H1 (cell line): Measurements from ENCODE around the gene TTBK1. TPM values are rescaled to one million over a fixed set of nuclear protein-coding genes. Genes with fewer than 3 reads are reported as not detected.

Source experiments
- CTCF ChIA-PET: fragments of 300-600 bp; sonication (Branson Sonifier 250); formaldehyde crosslinking; loops from one replicate; lab custom pipeline; 2021; ENCODE audit not compliant: partially characterized antibody; lab: Charles Lee
- POLR2A ChIA-PET: fragments of 300-600 bp; sonication (Branson Sonifier 250); formaldehyde crosslinking; loops from one replicate; lab custom pipeline; 2021; ENCODE audit warnings: inconsistent platforms; ENCODE audit not compliant: partially characterized antibody; lab: Charles Lee
- DNase-seq, 2 experiments: peaks; one replicate each; pipeline versions ENCODE4 v3.0.0 to v3.0.0-alpha.2; 2010 to 2022; ENCODE audit warnings: low spot score in 2 of 2, low read depth in 1 of 2, mixed read lengths in 1 of 2
- FAIRE-seq: peaks from 2 replicates; lab custom pipeline; 2011; peaks lifted over from hg19 to GRCh38; lab: Jason Lieb, UNC
- H2AFZ ChIP-seq: 2 replicates; pipeline ENCODE4 v1.8.1; 2012; ENCODE audit warnings: low read length, inconsistent platforms
- H2AK5ac ChIP-seq: 2 replicates; pipeline ENCODE4 v1.6.1; 2013; ENCODE audit warnings: low read depth, low read length
- H2BK120ac ChIP-seq: replicated peaks from 2 replicates; pipeline ENCODE3; 2013; ENCODE audit warnings: low read depth, low read length, inconsistent platforms
- H2BK12ac ChIP-seq: 2 replicates; pipeline ENCODE4 v1.6.1; 2013; ENCODE audit warnings: low read depth, low read length
- H2BK15ac ChIP-seq: 2 replicates; pipeline ENCODE4 v1.6.1; 2013; ENCODE audit warnings: low read length
- H2BK20ac ChIP-seq: 2 replicates; pipeline ENCODE4 v1.6.1; 2013; ENCODE audit warnings: low read length
- H2BK5ac ChIP-seq: 2 replicates; pipeline ENCODE4 v1.6.1; 2013; ENCODE audit warnings: low read depth, low read length
- H3K14ac ChIP-seq: 2 replicates; pipeline ENCODE4 v1.6.1; 2013; ENCODE audit warnings: inconsistent platforms; ENCODE audit not compliant: insufficient read length
- H3K18ac ChIP-seq: 2 replicates; pipeline ENCODE4 v1.6.1; 2013; ENCODE audit warnings: low read length; ENCODE audit errors: extremely low read depth
- H3K23ac ChIP-seq: 2 replicates; pipeline ENCODE4 v1.6.1; 2013; ENCODE audit warnings: inconsistent platforms; ENCODE audit not compliant: insufficient read length
- H3K23me2 ChIP-seq: 2 replicates; pipeline ENCODE4 v1.6.1; 2013; ENCODE audit warnings: low read depth, low read length
- H3K27ac ChIP-seq: 2 replicates; pipeline ENCODE4 v1.6.1; 2011; ENCODE audit warnings: low read depth, low read length, inconsistent platforms
- H3K27me3 ChIP-seq, 4 experiments: replicated peaks in 1 of 4; 1 replicate in 1 of 4; 2 replicates in 3 of 4; pipeline versions ENCODE4 v1.6.1 to v1.8.1; 2011 to 2013; ENCODE audit warnings: low read length in 3 of 4, mild to moderate bottlenecking in 3 of 4, inconsistent platforms in 2 of 4, mixed read lengths in 2 of 4, moderate library complexity in 1 of 4; ENCODE audit not compliant: control insufficient read depth in 3 of 4, insufficient read depth in 3 of 4; ENCODE audit errors: extremely low read depth in 1 of 4
- H3K36me3 ChIP-seq, 4 experiments: 2 replicates each; pipeline versions ENCODE4 v1.6.1 to v1.8.1; 2011 to 2013; ENCODE audit warnings: mild to moderate bottlenecking in 4 of 4, low read length in 3 of 4, moderate library complexity in 2 of 4, control low read depth in 1 of 4, inconsistent platforms in 1 of 4; ENCODE audit not compliant: insufficient read depth in 4 of 4, control insufficient read depth in 2 of 4
- H3K4ac ChIP-seq: replicated peaks from 2 replicates; pipeline ENCODE3; 2013; ENCODE audit warnings: low read length, low read depth, mixed read lengths, inconsistent platforms; ENCODE audit not compliant: insufficient read length
- H3K4me1 ChIP-seq, 4 experiments: replicated peaks in 1 of 4; 1 replicate in 1 of 4; 2 replicates in 3 of 4; pipeline versions ENCODE4 v1.6.1 to v1.8.1; 2011 to 2013; ENCODE audit warnings: low read length in 3 of 4, inconsistent platforms in 2 of 4, mixed read lengths in 1 of 4; ENCODE audit not compliant: insufficient read depth in 4 of 4, control insufficient read depth in 3 of 4
- H3K4me2 ChIP-seq, 2 experiments: 2 replicates each; pipeline versions ENCODE4 v1.6.1 to v1.8.1; 2011 to 2013; ENCODE audit warnings: low read depth in 2 of 2, low read length in 2 of 2, control low read depth in 1 of 2, inconsistent platforms in 1 of 2, mild to moderate bottlenecking in 1 of 2; ENCODE audit not compliant: insufficient read depth in 1 of 2
- H3K4me3 ChIP-seq, 4 experiments: fragments of 200-600, 300-600 bp in 1 of 4; sonication (generic), shearing (Covaris generic), sonication (Bioruptor Twin) in 1 of 4; 2 replicates each; pipeline versions ENCODE4 v1.5.1 to v1.8.1; 2011 to 2016; ENCODE audit warnings: low read length in 4 of 4, low read depth in 3 of 4, control low read depth in 2 of 4, inconsistent platforms in 2 of 4, mild to moderate bottlenecking in 2 of 4, mixed read lengths in 1 of 4, moderate library complexity in 1 of 4; ENCODE audit not compliant: insufficient read depth in 2 of 4; ENCODE audit errors: extremely low read depth in 1 of 4
- H3K56ac ChIP-seq: replicated peaks from 2 replicates; pipeline ENCODE3; 2013; ENCODE audit warnings: low read depth, mild to moderate bottlenecking, mixed read lengths, low read length, inconsistent platforms; ENCODE audit not compliant: insufficient read length
- H3K79me1 ChIP-seq: 2 replicates; pipeline ENCODE4 v1.6.1; 2013; ENCODE audit warnings: low read depth, low read length, control low read depth
- H3K79me2 ChIP-seq, 2 experiments: 2 replicates each; pipeline versions ENCODE4 v1.6.1 to v1.8.1; 2012 to 2013; ENCODE audit warnings: low read length in 2 of 2, mild to moderate bottlenecking in 2 of 2, inconsistent platforms in 1 of 2; ENCODE audit not compliant: insufficient read depth in 2 of 2, control insufficient read depth in 1 of 2
- H3K9ac ChIP-seq, 4 experiments: replicated peaks in 1 of 4; 1 replicate in 1 of 4; 2 replicates in 3 of 4; pipeline versions ENCODE4 v1.6.1 to v1.8.1; 2011 to 2013; ENCODE audit warnings: low read depth in 3 of 4, low read length in 3 of 4, control low read depth in 2 of 4, mild to moderate bottlenecking in 2 of 4, moderate library complexity in 2 of 4, inconsistent platforms in 1 of 4; ENCODE audit errors: extremely low read depth in 1 of 4
- H3K9me3 ChIP-seq, 2 experiments: 2 replicates each; pipeline versions ENCODE4 v1.6.1 to v1.8.1; 2012 to 2013; ENCODE audit warnings: mild to moderate bottlenecking in 2 of 2, moderate library complexity in 2 of 2, control low read depth in 1 of 2, inconsistent platforms in 1 of 2, low read depth in 1 of 2, low read length in 1 of 2, mixed read lengths in 1 of 2; ENCODE audit not compliant: insufficient read depth in 2 of 2
- H4K20me1 ChIP-seq, 2 experiments: replicated peaks in 1 of 2; 2 replicates each; pipeline versions ENCODE3 to v1.8.1; 2011 to 2013; ENCODE audit warnings: inconsistent platforms in 2 of 2, low read length in 2 of 2, mild to moderate bottlenecking in 1 of 2; ENCODE audit not compliant: insufficient read depth in 2 of 2, control insufficient read depth in 1 of 2
- H4K5ac ChIP-seq: 2 replicates; pipeline ENCODE4 v1.6.1; 2013; ENCODE audit warnings: low read length, low read depth, mixed read lengths, inconsistent platforms; ENCODE audit not compliant: insufficient read length
- H4K8ac ChIP-seq: 2 replicates; pipeline ENCODE4 v1.8.0; 2013; ENCODE audit warnings: mild to moderate bottlenecking, moderate library complexity, low read length, inconsistent platforms; ENCODE audit not compliant: insufficient read depth; ENCODE audit errors: extremely low read depth
- H4K91ac ChIP-seq: replicated peaks from 2 replicates; pipeline ENCODE3; 2013; ENCODE audit warnings: low read length, mixed read lengths, inconsistent platforms; ENCODE audit not compliant: insufficient read length
- CBX5 ChIP-seq: fragments of 300-800, 300-1000 bp; sonication (generic); IDR thresholded peaks from 2 replicates; pipeline ENCODE4 v1.7.1; 2016; ENCODE audit warnings: antibody characterized with exemption, low read length, low read depth
- CBX8 ChIP-seq: fragments of 300-800, 300-1000 bp; sonication (generic); IDR thresholded peaks from 2 replicates; pipeline ENCODE4 v1.7.1; 2016; ENCODE audit warnings: low read depth, low read length, borderline replicate concordance
- CREB1 ChIP-seq: IDR thresholded peaks from 2 replicates; pipeline ENCODE4 v1.6.1; 2012; ENCODE audit warnings: inconsistent platforms
- CTBP2 ChIP-seq: IDR thresholded peaks from 2 replicates; pipeline ENCODE4 v1.7.0; 2011; ENCODE audit warnings: borderline replicate concordance, mild to moderate bottlenecking, moderate library complexity, mixed read lengths, low read length; ENCODE audit not compliant: insufficient read depth, insufficient read length
- RNF2 ChIP-seq: fragments of 200-900, 300-1000 bp; sonication (generic); IDR thresholded peaks from 2 replicates; pipeline ENCODE4 v1.7.1; 2016; ENCODE audit warnings: borderline replicate concordance, low read depth, mild to moderate bottlenecking, antibody characterized with exemption, low read length; ENCODE audit not compliant: poor library complexity, severe bottlenecking; ENCODE audit errors: missing control alignments
- SUZ12 ChIP-seq: fragments of 200-600 bp; sonication (generic); IDR thresholded peaks from 2 replicates; pipeline ENCODE4 v1.6.1; 2012; ENCODE audit warnings: mild to moderate bottlenecking, inconsistent platforms, low read length, moderate library complexity, mixed read lengths
- YY1 ChIP-seq: IDR thresholded peaks from 2 replicates; pipeline ENCODE4 v1.6.1; 2011; ENCODE audit warnings: low read depth, mild to moderate bottlenecking, low read length
- ZNF274 ChIP-seq: IDR thresholded peaks from 2 replicates; pipeline ENCODE4 v1.7.0; 2012; ENCODE audit warnings: low read length, borderline replicate concordance; ENCODE audit errors: extremely low read depth
- WGBS, 2 experiments: shearing (Covaris generic) in 1 of 2; methylation state at CpG; one replicate each; pipeline versions ENCODE4 v1.1.6 to v1.1.7; 2013 to 2015; ENCODE audit warnings: low lambda C conversion rate in 2 of 2, mixed read lengths in 2 of 2, inconsistent platforms in 1 of 2, low coverage in 1 of 2, missing lambda C conversion rate in 1 of 2; ENCODE audit not compliant: insufficient replicate concordance in 2 of 2, insufficient coverage in 1 of 2, insufficient read length in 1 of 2; ENCODE audit errors: extremely low coverage in 1 of 2, missing lambda C conversion rate in 1 of 2; 5-methylcytosine and 5-hydroxymethylcytosine counted together
- polyA plus RNA-seq, 7 experiments: library from polyadenylated mRNA; depleted of rRNA in 3 of 7; stranded (reverse) in 5 of 7; unstranded in 2 of 7; fragments of >200 nt in 5 of 7; fragments of 200-250 nt in 2 of 7; gene quantifications; 1 replicate in 5 of 7; 2 replicates in 1 of 7; 4 replicates in 1 of 7; pipeline versions ENCODE4 v1.2.1 to v1.2.3, GENCODE V29; 2011 to 2013; ENCODE audit warnings: missing spikeins in 2 of 7, mixed read lengths in 2 of 7
- total RNA-seq: library from RNA; stranded (reverse); fragmentation: NEBNext Ultra II Directional; extraction: Animal tissue kit (Norgen Biotek cat#: 25700); gene quantifications from 2 replicates; pipeline ENCODE4 v1.2.1, GENCODE V29; 2021
- TF ChIP-seq, protein P1 (sequence below): IDR thresholded peaks from 2 replicates; pipeline ENCODE4 v1.6.1; 2011; ENCODE audit warnings: low read length, improper control_type of control experiment

Gene TTBK1
- total and polyA plus RNA-seq, 2 of the 8 experiments (the other 6 are each of a cell fraction or from before 2014, with no cell fraction given) = 0.53 to 1.6 TPM

- DNase-seq = no peak
These were observed 20.7 kb upstream of the TTBK1 start for GRCh38 chr6:43222418-43223059.

More at GRCh38 chr6:43222418-43223059, 20.7 kb upstream of the TTBK1 start:
- WGBS, 2 experiments = 95% methylated on average over 8 of the region's 15 CpGs; no CpG with 5 or more reads in 1 of the 2 experiments
- Histone ChIP-seq H2BK20ac (no peak overlapping the region), H3K27me3 (no peaks in the 10 kb centered on the region), H3K14ac (no peak overlapping the region), H3K4ac (no peak overlapping the region), H4K5ac (no peak overlapping the region), H2BK5ac (no peak overlapping the region), H2AK5ac (no peak overlapping the region), H3K36me3 (no peaks in the 10 kb centered on the region; a peak in 1 of 8 replicates), H3K9me3 (no peaks in the 10 kb centered on the region), H2BK120ac (no peak overlapping the region), H3K23ac (no peak overlapping the region), H3K27ac (no peak overlapping the region), H3K79me2 (no peaks in the 10 kb centered on the region), H3K9ac (no peak overlapping the region), H2BK12ac (no peak overlapping the region), H4K20me1 (peaks cover 5% of the 10 kb centered on the region in 2 experiments), H3K4me2 (no peak overlapping the region), H3K23me2 (no peaks in the 10 kb centered on the region), H3K4me1 (peaks cover 0 to 4% (median 0%) of the 10 kb centered on the region in 4 experiments; a peak in 1 of 7 replicates), H3K18ac (no peak overlapping the region), H2BK15ac (no peak overlapping the region), H3K79me1 (0 out of 2 replicates have a peak, but pooled peaks cover 2% of the 10 kb centered on the region), H2AFZ (no peak overlapping the region), H3K4me3 (no peak overlapping the region), H4K91ac (no peak overlapping the region), H3K56ac (no peak overlapping the region), H4K8ac (no peak overlapping the region)
- TF ChIP-seq RNF2 (no peak), CREB1 (no peak), SUZ12 (no peak), CBX8 (no peak), ZNF274 (no peak), YY1 (no peak), CTBP2 (no peak), CBX5 (no peak)
- TF ChIP-seq, protein P1, sequence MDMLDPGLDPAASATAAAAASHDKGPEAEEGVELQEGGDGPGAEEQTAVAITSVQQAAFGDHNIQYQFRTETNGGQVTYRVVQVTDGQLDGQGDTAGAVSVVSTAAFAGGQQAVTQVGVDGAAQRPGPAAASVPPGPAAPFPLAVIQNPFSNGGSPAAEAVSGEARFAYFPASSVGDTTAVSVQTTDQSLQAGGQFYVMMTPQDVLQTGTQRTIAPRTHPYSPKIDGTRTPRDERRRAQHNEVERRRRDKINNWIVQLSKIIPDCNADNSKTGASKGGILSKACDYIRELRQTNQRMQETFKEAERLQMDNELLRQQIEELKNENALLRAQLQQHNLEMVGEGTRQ = no peak
- CTCF ChIA-PET = interaction anchor here (1.2 to 2.0 kb wide), 4 partner anchors 10 to 285 kb away, joined by 3 to 10 read pairs (median 4); no protein-coding TSS in a partner anchor
- POLR2A ChIA-PET = interaction anchor here (0.8 to 1.8 kb wide), 6 partner anchors 21 to 80 kb away, joined by 3 to 5 read pairs (median 4); partner anchors contain the start of genes CUL9 and SLC22A7
- no peak for FAIRE-seq
